NOMO-1 treated with dmso at 0.1 percent for 144 hours (cell line): ENCODE results near the gene HNMT.
A peak's percentile ranks its signal among the peaks of the same experiment; 100 is the strongest.
"Not testable (repeated sequence)": the region's sequence is repeated elsewhere in the genome, so short reads cannot be mapped to it uniquely, and the experiment has no call there.

Experiments
- DNase-seq: peaks from one replicate; lab custom pipeline; 2025; ENCODE audit not compliant: unreplicated experiment; lab: John Stamatoyannopoulos, UW

The HNMT gene

GRCh38 chr2:138037090-138037489 is 72.8 kb downstream of the HNMT start:
- no peak for DNase-seq

GRCh38 chr2:138040616-138041015 is 76.3 kb downstream of the HNMT start:
- no peak for DNase-seq

GRCh38 chr2:138042311-138042710 is 78.0 kb downstream of the HNMT start:
- DNase-seq, result no peak

- not testable (repeated sequence) for DNase-seq
These were observed 79.3 kb downstream of the HNMT start for GRCh38 chr2:138043588-138043987.

- DNase-seq, result no peak
These were observed 94.2 kb downstream of the HNMT start for GRCh38 chr2:138058427-138058826.

- no peak for DNase-seq
These were observed 95.4 kb downstream of the HNMT start for GRCh38 chr2:138059487-138060300.

GRCh38 chr2:138060301-138060635 is 96.0 kb downstream of the HNMT start:
- DNase-seq, result peak; percentile 4

GRCh38 chr2:138061961-138062360 is 97.7 kb downstream of the HNMT start:
- DNase-seq, result no peak

- no peak for DNase-seq
These were observed 98.9 kb downstream of the HNMT start for GRCh38 chr2:138063181-138063580.
